GM12892 (cell line): ENCODE data around the gene FLT3.

ENCODE experiments used
- POLR2A ChIP-seq: IDR thresholded peaks from 2 replicates; pipeline ENCODE4 v1.6.1; 2011; ENCODE audit warnings: low read depth, low read length, control low read depth
- POLR2AphosphoS5 ChIP-seq: IDR thresholded peaks from 2 replicates; pipeline ENCODE4 v1.6.1; 2011; ENCODE audit warnings: low read depth, low read length, control low read depth
- TAF1 ChIP-seq: IDR thresholded peaks from 2 replicates; pipeline ENCODE4 v1.6.1; 2011; ENCODE audit warnings: low read depth, mild to moderate bottlenecking, control low read depth, low read length, borderline replicate concordance

DNA sequence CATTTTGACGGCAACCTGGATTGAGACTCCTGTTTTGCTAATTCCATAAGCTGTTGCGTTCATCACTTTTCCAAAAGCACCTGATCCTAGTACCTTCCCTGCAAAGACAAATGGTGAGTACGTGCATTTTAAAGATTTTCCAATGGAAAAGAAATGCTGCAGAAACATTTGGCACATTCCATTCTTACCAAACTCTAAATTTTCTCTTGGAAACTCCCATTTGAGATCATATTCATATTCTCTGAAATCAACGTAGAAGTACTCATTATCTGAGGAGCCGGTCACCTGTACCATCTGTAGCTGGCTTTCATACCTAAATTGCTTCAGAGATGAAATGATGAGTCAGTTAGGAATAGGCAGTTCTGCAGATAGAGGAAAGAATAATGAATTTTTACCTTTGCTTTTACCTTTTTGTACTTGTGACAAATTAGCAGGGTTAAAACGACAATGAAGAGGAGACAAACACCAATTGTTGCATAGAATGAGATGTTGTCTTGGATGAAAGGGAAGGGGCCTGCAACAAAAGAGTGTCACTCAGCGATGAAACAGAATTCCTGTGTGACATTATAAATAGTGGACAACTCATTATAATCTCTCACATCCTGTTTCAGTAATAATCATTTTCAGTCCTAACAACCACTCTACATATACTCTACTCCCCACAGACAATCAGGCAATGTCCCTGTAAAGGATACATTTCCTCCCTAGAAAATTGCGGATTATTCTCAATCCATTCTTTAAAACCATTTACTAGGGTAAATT, 66.3 kb downstream of the FLT3 start:
- TF ChIP-seq POLR2A (no peak), POLR2AphosphoS5 (no peak), TAF1 (no peak)
